Caco-2 (cell line): Measurements from ENCODE around the gene MIA. TPM values are rescaled to one million over a fixed set of nuclear protein-coding genes. Genes with fewer than 3 reads are reported as not detected.
A peak's percentile ranks its signal among the peaks of the same experiment; 100 is the strongest.
"Not testable (repeated sequence)": the region's sequence is repeated elsewhere in the genome, so short reads cannot be mapped to it uniquely, and the experiment has no call there.

Experiments
- BruUV-seq: library from RNA; stranded (reverse); fragments of 400-500 nt; replicated peaks from 2 replicates; lab custom pipeline; 2021; lab: Mats Ljungman, UMichigan
- CTCF ChIA-PET: fragments of 300-600 bp; sonication (Branson Sonifier 250); formaldehyde crosslinking; loops from one replicate; lab custom pipeline; 2022; ENCODE audit warnings: antibody characterized with exemption; lab: Charles Lee
- POLR2A ChIA-PET: fragments of 300-600 bp; sonication (Branson Sonifier 250); formaldehyde crosslinking; loops from one replicate; lab custom pipeline; 2022; ENCODE audit warnings: antibody characterized with exemption; lab: Charles Lee
- DNase-seq, 2 experiments: peaks; one replicate each; pipeline versions ENCODE4 v3.0.0 to v3.0.0-alpha.2; 2020 to 2022
- H3K27me3 ChIP-seq: replicated peaks from 2 replicates; pipeline ENCODE4 v1.6.0; 2011; ENCODE audit warnings: low read length; ENCODE audit not compliant: control insufficient read depth, insufficient read depth
- H3K36me3 ChIP-seq: 2 replicates; pipeline ENCODE4 v1.5.1; 2011; ENCODE audit warnings: low read length; ENCODE audit not compliant: control insufficient read depth, insufficient read depth
- H3K4me1 ChIP-seq: fragments of 250-450 bp; sonication (Bioruptor Pico); 2 replicates; pipeline ENCODE4 v1.5.1; 2020; ENCODE audit warnings: mild to moderate bottlenecking
- H3K4me3 ChIP-seq: 2 replicates; pipeline ENCODE4 v1.5.1; 2011; ENCODE audit warnings: low read depth, mild to moderate bottlenecking, control low read depth, low read length
- H3K9me3 ChIP-seq: fragments of 250-450 bp; sonication (Bioruptor Pico); 2 replicates; pipeline ENCODE4 v1.5.1; 2020; ENCODE audit warnings: mild to moderate bottlenecking, moderate library complexity
- H3K27ac Mint-ChIP-seq: one replicate; pipeline ENCODE4 v1.8.0; 2022; ENCODE audit warnings: mixed read lengths; ENCODE audit not compliant: unreplicated experiment
- H3K27me3 Mint-ChIP-seq: one replicate; pipeline ENCODE4 v1.8.0; 2022; ENCODE audit warnings: mixed read lengths; ENCODE audit not compliant: insufficient read depth, unreplicated experiment
- H3K36me3 Mint-ChIP-seq: one replicate; pipeline ENCODE4 v1.8.0; 2022; ENCODE audit warnings: mild to moderate bottlenecking, mixed read lengths; ENCODE audit not compliant: insufficient read depth, unreplicated experiment
- H3K4me1 Mint-ChIP-seq: one replicate; pipeline ENCODE4 v1.8.0; 2022; ENCODE audit warnings: low read depth, mixed read lengths; ENCODE audit not compliant: unreplicated experiment
- H3K4me3 Mint-ChIP-seq: one replicate; pipeline ENCODE4 v1.8.0; 2022; ENCODE audit warnings: mild to moderate bottlenecking, moderate library complexity, mixed read lengths; ENCODE audit not compliant: unreplicated experiment
- H3K9me3 Mint-ChIP-seq: one replicate; pipeline ENCODE4 v1.8.0; 2022; ENCODE audit warnings: mixed read lengths; ENCODE audit not compliant: unreplicated experiment
- intact Hi-C: fragments of 100-400 bp; cut with micrococcal nuclease; formaldehyde crosslinking; loops from one replicate; pipeline ENCODE4 v1.10.0; 2022; ENCODE audit not compliant: unreplicated experiment
- total RNA-seq: library from RNA; stranded (reverse); gene quantifications from 2 replicates; pipeline ENCODE4 v1.2.3, GENCODE V29; 2022
- TF ChIP-seq, protein P1 (sequence below), 2 experiments: fragments of 200-600 bp in 1 of 2; IDR thresholded peaks; 1 replicate in 1 of 2; 2 replicates in 1 of 2; pipeline versions ENCODE4 v1.5.1 to v1.8.0; 2011 to 2022; ENCODE audit warnings: antibody characterized with exemption in 1 of 2, control low read depth in 1 of 2, inconsistent platforms in 1 of 2, low read depth in 1 of 2, low read length in 1 of 2, mild to moderate bottlenecking in 1 of 2, moderate library complexity in 1 of 2; ENCODE audit not compliant: insufficient read depth in 1 of 2, severe bottlenecking in 1 of 2, unreplicated experiment in 1 of 2

The MIA gene
- total RNA-seq, 1 experiment from 2014 or later = 1.1 TPM

DNA sequence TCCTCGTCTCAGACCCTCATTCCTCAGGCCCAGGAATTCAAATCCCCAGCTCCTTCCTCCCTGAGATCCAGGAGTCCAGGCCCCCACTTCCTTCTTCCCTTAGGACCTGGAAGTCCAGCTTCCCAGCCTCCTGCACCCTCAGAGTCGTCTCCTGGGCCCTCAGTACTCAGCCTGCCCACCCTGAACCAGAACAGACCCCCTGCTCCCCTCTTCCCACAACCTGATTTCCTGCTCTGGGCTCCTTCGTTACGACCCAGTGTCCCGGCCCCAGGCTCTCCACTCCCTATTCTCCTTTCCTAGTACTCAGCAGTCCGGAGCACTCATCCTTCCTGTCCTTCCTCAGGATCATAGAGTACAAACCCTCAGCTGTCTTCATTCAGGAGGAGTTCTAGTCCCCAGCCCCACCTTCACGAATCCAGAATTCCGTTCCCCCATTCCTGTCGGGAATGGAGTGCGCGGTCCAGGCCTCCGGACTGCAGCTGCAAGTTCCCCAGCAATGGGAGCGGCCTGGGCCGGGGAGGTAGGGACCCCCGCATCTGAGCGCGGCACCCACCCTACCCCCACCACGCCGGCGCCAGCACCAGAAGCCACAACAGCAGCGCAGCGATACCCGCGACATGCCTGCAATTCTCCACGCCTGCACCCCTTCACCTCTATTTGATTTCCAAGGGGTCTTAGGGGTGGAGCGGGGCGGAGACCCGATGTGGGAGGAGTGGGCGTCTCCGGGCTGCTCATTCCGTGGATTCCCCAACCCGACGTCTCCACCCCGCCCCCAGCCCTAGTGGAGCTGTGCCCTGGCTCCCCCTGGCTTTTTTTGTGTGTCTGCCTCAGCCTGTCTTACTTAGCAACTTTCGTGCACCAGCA lies 36.4 kb downstream of the MIA start:
- peaks cover 9% of the 10 kb centered on the region; the same call in 1 of the 2 replicates for H3K36me3 ChIP-seq
- DNase-seq = peak; percentile 53 to 62
- TF ChIP-seq, protein P1, sequence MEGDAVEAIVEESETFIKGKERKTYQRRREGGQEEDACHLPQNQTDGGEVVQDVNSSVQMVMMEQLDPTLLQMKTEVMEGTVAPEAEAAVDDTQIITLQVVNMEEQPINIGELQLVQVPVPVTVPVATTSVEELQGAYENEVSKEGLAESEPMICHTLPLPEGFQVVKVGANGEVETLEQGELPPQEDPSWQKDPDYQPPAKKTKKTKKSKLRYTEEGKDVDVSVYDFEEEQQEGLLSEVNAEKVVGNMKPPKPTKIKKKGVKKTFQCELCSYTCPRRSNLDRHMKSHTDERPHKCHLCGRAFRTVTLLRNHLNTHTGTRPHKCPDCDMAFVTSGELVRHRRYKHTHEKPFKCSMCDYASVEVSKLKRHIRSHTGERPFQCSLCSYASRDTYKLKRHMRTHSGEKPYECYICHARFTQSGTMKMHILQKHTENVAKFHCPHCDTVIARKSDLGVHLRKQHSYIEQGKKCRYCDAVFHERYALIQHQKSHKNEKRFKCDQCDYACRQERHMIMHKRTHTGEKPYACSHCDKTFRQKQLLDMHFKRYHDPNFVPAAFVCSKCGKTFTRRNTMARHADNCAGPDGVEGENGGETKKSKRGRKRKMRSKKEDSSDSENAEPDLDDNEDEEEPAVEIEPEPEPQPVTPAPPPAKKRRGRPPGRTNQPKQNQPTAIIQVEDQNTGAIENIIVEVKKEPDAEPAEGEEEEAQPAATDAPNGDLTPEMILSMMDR (IDR thresholded peaks at IDR 0.05; ENCODE audit: insufficient read depth in 1 of 2, low read depth in 1 of 2, low read length in 1 of 2, severe bottlenecking in 1 of 2, unreplicated experiment in 1 of 2) = no peak
- peaks cover 17% of the 10 kb centered on the region for H3K4me1 ChIP-seq
- Mint-ChIP-seq H3K27ac (peak overlapping the region; percentile 98), H3K36me3 (peaks cover 64% of the 10 kb centered on the region), H3K4me1 (peaks cover 40% of the 10 kb centered on the region), H3K9me3 (no peaks in the 10 kb centered on the region), H3K27me3 (no peaks in the 10 kb centered on the region), H3K4me3 (peak overlapping the region; percentile 87)
- POLR2A ChIA-PET = interaction anchor here (0.7 to 1.3 kb wide), 2 partner anchors 8 to 13 kb away, joined by 3 read pairs; partner anchors contain the start of gene EGLN2
- H3K27me3 ChIP-seq = no peaks in the 10 kb centered on the region
- no TSS peak for BruUV-seq
- intact Hi-C loops = loop anchor here (1.0 kb wide), 1 partner anchor 110 kb away; no protein-coding TSS in a partner anchor
- CTCF ChIA-PET = interaction anchor here (0.6 to 1.0 kb wide), 5 partner anchors 34 to 253 kb away, joined by 3 to 5 read pairs (median 3); partner anchors contain the start of gene RAB4B
- H3K4me3 ChIP-seq = peak overlapping the region; percentile 33
- no peaks in the 10 kb centered on the region for H3K9me3 ChIP-seq

DNA sequence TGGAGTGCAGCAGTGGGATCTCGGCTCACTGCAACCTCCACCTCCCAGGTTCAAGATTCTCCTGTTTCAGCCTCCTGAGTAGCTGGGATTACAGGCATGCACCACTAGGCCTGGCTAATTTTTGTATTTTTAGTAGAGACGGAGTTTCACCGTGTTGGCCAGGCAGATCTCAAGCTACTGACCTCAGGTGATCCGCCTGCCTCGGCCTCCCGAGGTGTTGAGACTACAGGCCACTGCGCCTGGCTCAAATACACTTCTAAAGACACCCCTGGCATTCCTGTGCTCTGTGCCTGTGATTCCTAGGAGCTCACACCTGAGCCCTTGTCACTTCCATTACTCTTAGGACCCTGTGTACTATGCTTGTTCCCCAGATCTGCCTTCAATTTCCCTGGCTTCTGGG lies 37.2 kb downstream of the MIA start:
- H3K36me3 ChIP-seq, intact Hi-C loops, H3K4me3 ChIP-seq, H3K27me3 Mint-ChIP-seq, POLR2A ChIA-PET, BruUV-seq, H3K9me3 Mint-ChIP-seq, H3K9me3 ChIP-seq, DNase-seq, H3K27me3 ChIP-seq: not testable (repeated sequence)
- peaks cover 56% of the 10 kb centered on the region for H3K36me3 Mint-ChIP-seq
- H3K27ac Mint-ChIP-seq = peak overlapping the region; percentile 98
- CTCF ChIA-PET = interaction anchor here (0.7 to 1.0 kb wide), 2 partner anchors 68 to 92 kb away, joined by 3 read pairs; no protein-coding TSS in a partner anchor
- H3K4me1 ChIP-seq = peaks cover 17% of the 10 kb centered on the region
- peaks cover 34% of the 10 kb centered on the region for H3K4me1 Mint-ChIP-seq
- peak overlapping the region; percentile 87 for H3K4me3 Mint-ChIP-seq

DNA sequence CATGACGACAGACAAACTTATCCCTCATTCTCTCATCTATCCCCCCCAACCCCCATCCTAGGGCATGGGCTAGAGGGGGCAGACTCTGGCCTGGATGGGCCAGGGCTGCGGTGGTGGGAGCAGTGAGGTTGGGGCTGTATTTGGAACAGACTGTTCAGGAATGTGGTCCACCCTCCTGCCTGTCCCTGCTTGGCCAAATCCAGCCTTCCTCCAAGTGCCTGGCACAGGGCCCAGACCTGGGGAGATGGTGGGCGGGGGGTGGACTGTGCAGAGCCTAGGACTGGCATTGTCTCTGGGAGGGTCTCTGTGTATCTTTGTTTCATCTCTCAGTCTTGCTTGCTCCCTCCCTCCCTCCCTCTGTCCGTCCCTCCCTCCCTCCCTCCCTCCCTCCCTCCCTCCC lies 37.9 kb downstream of the MIA start:
- BruUV-seq = no TSS peak
- H3K36me3 Mint-ChIP-seq = peaks cover 50% of the 10 kb centered on the region
- no peak for DNase-seq
- peaks cover 32% of the 10 kb centered on the region for H3K4me1 Mint-ChIP-seq
- TF ChIP-seq, protein P1 (IDR thresholded peaks at IDR 0.05; ENCODE audit: insufficient read depth in 1 of 2, low read depth in 1 of 2, low read length in 1 of 2, severe bottlenecking in 1 of 2, unreplicated experiment in 1 of 2) = no peak
- no peaks in the 10 kb centered on the region for H3K27me3 ChIP-seq
- no peak overlapping the region for H3K4me3 Mint-ChIP-seq
- ChIA-PET POLR2A (no interaction called here), CTCF (interaction anchor here (1.0 kb wide), 1 partner anchor 68 kb away, joined by 3 read pairs; no protein-coding TSS in a partner anchor)
- no peaks in the 10 kb centered on the region for H3K27me3 Mint-ChIP-seq
- H3K9me3 Mint-ChIP-seq = no peaks in the 10 kb centered on the region
- H3K4me1 ChIP-seq = peaks cover 17% of the 10 kb centered on the region
- no peaks in the 10 kb centered on the region for H3K9me3 ChIP-seq
- peak overlapping the region; percentile 98 for H3K27ac Mint-ChIP-seq
- no peak overlapping the region for H3K4me3 ChIP-seq
- peaks cover 7% of the 10 kb centered on the region; the same call in 1 of the 2 replicates for H3K36me3 ChIP-seq
- intact Hi-C loops = no loop called here
